WTC11 (cell line): Measurements from ENCODE around the gene SYCP2L. TPM values are rescaled to one million over a fixed set of nuclear protein-coding genes. Genes with fewer than 3 reads are reported as not detected.

Source experiments
- ATAC-seq: fragments of 200-7000 bp; cut with Tn5 transposase; 2 replicates; pipeline ENCODE4 v1.10.0; 2021; ENCODE audit warnings: mild to moderate bottlenecking, moderate library complexity
- CTCF ChIA-PET: fragments of 300-600 bp; sonication (Branson Sonifier 250); formaldehyde crosslinking; loops from one replicate; lab custom pipeline; 2021; ENCODE audit warnings: antibody characterized with exemption; lab: Charles Lee
- POLR2A ChIA-PET: fragments of 350-600 bp; sonication (Branson Sonifier 250); formaldehyde crosslinking; loops from one replicate; lab custom pipeline; 2021; ENCODE audit warnings: antibody characterized with exemption; lab: Charles Lee
- DNase-seq: peaks from one replicate; pipeline ENCODE4 v3.0.0; 2021; ENCODE audit warnings: low spot score
- H3K27ac Mint-ChIP-seq: 2 replicates; pipeline ENCODE4 v1.8.0; 2021; ENCODE audit warnings: mixed read lengths
- H3K27me3 Mint-ChIP-seq: 2 replicates; pipeline ENCODE4 v1.8.0; 2021; ENCODE audit warnings: low read depth, mild to moderate bottlenecking, moderate library complexity, mixed read lengths
- H3K36me3 Mint-ChIP-seq: 2 replicates; pipeline ENCODE4 v1.8.0; 2021; ENCODE audit warnings: mixed read lengths
- H3K4me1 Mint-ChIP-seq: 2 replicates; pipeline ENCODE4 v1.8.0; 2022; ENCODE audit warnings: mixed read lengths
- H3K4me3 Mint-ChIP-seq: 2 replicates; pipeline ENCODE4 v1.8.0; 2021; ENCODE audit warnings: mild to moderate bottlenecking, moderate library complexity, mixed read lengths
- H3K9me3 Mint-ChIP-seq: 2 replicates; pipeline ENCODE4 v1.8.0; 2021; ENCODE audit warnings: mixed read lengths
- CREB1 ChIP-seq: sonication (generic); formaldehyde crosslinking; IDR thresholded peaks from 2 replicates; pipeline ENCODE4 v1.8.0; 2023; ENCODE audit warnings: mild to moderate bottlenecking, missing genetic modification reagents
- IRF2 ChIP-seq: sonication (generic); formaldehyde crosslinking; IDR thresholded peaks from 2 replicates; pipeline ENCODE4 v1.8.0; 2022; ENCODE audit warnings: low read depth, missing genetic modification reagents, borderline replicate concordance
- OVOL2 ChIP-seq: fragments of 250-450 bp; sonication (Bioruptor Pico); IDR thresholded peaks from 2 replicates; pipeline ENCODE4 v1.9.0; 2021; ENCODE audit warnings: mild to moderate bottlenecking, borderline replicate concordance
- RORB ChIP-seq: fragments of 250-450 bp; sonication (Bioruptor Pico); IDR thresholded peaks from 2 replicates; pipeline ENCODE4 v1.9.0; 2021; ENCODE audit warnings: mild to moderate bottlenecking
- SMAD3 ChIP-seq: sonication (generic); formaldehyde crosslinking; IDR thresholded peaks from 2 replicates; pipeline ENCODE4 v1.8.0; 2022; ENCODE audit warnings: missing genetic modification reagents, mild to moderate bottlenecking, borderline replicate concordance
- ZBTB21 ChIP-seq: sonication (generic); formaldehyde crosslinking; IDR thresholded peaks from 2 replicates; pipeline ENCODE4 v1.8.1; 2023; ENCODE audit warnings: mild to moderate bottlenecking, missing genetic modification reagents, borderline replicate concordance
- ZNF671 ChIP-seq: fragments of 250-450 bp; sonication (Bioruptor Pico); IDR thresholded peaks from 2 replicates; pipeline ENCODE4 v1.8.0; 2021; ENCODE audit warnings: mild to moderate bottlenecking
- total RNA-seq: library from RNA; stranded (reverse); gene quantifications from 3 replicates; pipeline ENCODE4 v1.2.3, GENCODE V29; 2021
- TF ChIP-seq, protein P1 (sequence below): sonication (generic); formaldehyde crosslinking; IDR thresholded peaks from 2 replicates; pipeline ENCODE4 v1.8.0; 2022; ENCODE audit warnings: missing genetic modification reagents
- TF ChIP-seq, protein P2 (sequence below): sonication (generic); formaldehyde crosslinking; IDR thresholded peaks from 2 replicates; pipeline ENCODE4 v1.8.0; 2023; ENCODE audit warnings: mild to moderate bottlenecking, missing genetic modification reagents
- TF ChIP-seq, protein P3 (sequence below): sonication (generic); formaldehyde crosslinking; IDR thresholded peaks from 2 replicates; pipeline ENCODE4 v1.8.1; 2023; ENCODE audit warnings: mild to moderate bottlenecking, missing genetic modification reagents, borderline replicate concordance
- TF ChIP-seq, protein P4 (sequence below): fragments of 250-450 bp; sonication (Bioruptor Pico); IDR thresholded peaks from 2 replicates; pipeline ENCODE4 v1.9.0; 2021; ENCODE audit warnings: mild to moderate bottlenecking
- TF ChIP-seq, protein P5 (sequence below): fragments of 250-450 bp; sonication (Bioruptor Pico); IDR thresholded peaks from 2 replicates; pipeline ENCODE4 v1.9.0; 2021; ENCODE audit warnings: mild to moderate bottlenecking, borderline replicate concordance
- TF ChIP-seq, protein P6 (sequence below): fragments of 250-450 bp; sonication (Bioruptor Pico); IDR thresholded peaks from 2 replicates; pipeline ENCODE4 v1.8.0; 2021; ENCODE audit warnings: mild to moderate bottlenecking

The SYCP2L gene
- total RNA-seq, 1 experiment from 2014 or later, result 5.4 TPM

DNA sequence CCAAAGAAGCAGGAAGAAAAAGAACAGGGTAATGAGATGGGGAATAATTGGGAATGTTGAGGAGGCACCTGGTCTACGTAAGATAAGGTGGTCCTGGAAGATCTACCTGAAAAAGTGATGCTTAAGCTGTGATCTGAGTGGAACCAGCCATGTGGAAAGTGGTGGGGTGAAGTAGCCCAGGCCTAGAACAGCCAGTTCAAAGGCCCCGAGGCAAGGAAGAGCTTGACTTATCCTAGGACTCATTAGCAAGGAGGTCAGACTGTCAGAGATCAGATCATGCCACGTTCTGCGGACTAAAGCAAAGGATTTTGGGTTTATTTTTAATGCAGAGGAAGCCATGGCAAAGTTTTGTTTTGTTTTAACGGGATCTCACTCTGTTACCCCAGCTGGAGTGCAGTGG is 5.1 kb downstream of the SYCP2L start (continued):
- TF ChIP-seq, protein P1, sequence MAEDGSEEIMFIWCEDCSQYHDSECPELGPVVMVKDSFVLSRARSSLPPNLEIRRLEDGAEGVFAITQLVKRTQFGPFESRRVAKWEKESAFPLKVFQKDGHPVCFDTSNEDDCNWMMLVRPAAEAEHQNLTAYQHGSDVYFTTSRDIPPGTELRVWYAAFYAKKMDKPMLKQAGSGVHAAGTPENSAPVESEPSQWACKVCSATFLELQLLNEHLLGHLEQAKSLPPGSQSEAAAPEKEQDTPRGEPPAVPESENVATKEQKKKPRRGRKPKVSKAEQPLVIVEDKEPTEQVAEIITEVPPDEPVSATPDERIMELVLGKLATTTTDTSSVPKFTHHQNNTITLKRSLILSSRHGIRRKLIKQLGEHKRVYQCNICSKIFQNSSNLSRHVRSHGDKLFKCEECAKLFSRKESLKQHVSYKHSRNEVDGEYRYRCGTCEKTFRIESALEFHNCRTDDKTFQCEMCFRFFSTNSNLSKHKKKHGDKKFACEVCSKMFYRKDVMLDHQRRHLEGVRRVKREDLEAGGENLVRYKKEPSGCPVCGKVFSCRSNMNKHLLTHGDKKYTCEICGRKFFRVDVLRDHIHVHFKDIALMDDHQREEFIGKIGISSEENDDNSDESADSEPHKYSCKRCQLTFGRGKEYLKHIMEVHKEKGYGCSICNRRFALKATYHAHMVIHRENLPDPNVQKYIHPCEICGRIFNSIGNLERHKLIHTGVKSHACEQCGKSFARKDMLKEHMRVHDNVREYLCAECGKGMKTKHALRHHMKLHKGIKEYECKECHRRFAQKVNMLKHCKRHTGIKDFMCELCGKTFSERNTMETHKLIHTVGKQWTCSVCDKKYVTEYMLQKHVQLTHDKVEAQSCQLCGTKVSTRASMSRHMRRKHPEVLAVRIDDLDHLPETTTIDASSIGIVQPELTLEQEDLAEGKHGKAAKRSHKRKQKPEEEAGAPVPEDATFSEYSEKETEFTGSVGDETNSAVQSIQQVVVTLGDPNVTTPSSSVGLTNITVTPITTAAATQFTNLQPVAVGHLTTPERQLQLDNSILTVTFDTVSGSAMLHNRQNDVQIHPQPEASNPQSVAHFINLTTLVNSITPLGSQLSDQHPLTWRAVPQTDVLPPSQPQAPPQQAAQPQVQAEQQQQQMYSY (CRISPR knock-in tag), result no peak

DNA sequence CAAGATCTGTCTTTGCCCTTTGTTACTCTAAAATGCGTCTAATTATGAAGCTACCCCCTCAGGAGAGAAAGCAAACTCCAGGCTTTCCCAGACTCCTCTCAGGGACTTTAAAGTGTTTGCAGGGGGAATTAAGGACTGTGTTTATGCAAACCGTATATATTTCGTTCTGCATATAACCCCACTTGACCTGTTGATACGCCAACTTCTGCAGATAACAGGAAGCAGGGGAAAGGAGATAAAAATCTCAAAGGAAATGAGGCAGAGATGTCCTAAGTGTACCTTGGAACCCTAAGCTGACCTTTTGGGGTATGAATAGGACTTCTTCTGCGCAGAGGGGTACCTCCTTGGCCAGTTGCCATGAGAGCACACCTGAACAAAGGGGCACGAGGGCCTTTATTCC is 8.1 kb downstream of the SYCP2L start:
- Mint-ChIP-seq H3K9me3 (0 out of 2 replicates have a peak, but pooled peaks cover 4% of the 10 kb centered on the region), H3K27ac (no peak overlapping the region), H3K4me3 (no peak overlapping the region), H3K27me3 (no peaks in the 10 kb centered on the region; the same call in 1 of the 2 replicates), H3K36me3 (peaks cover 10% of the 10 kb centered on the region), H3K4me1 (peaks cover 6% of the 10 kb centered on the region)
- ChIA-PET POLR2A (no interaction called here), CTCF (no interaction called here)
- ATAC-seq, result no peak
- DNase-seq, result no peak
- TF ChIP-seq, protein P2, sequence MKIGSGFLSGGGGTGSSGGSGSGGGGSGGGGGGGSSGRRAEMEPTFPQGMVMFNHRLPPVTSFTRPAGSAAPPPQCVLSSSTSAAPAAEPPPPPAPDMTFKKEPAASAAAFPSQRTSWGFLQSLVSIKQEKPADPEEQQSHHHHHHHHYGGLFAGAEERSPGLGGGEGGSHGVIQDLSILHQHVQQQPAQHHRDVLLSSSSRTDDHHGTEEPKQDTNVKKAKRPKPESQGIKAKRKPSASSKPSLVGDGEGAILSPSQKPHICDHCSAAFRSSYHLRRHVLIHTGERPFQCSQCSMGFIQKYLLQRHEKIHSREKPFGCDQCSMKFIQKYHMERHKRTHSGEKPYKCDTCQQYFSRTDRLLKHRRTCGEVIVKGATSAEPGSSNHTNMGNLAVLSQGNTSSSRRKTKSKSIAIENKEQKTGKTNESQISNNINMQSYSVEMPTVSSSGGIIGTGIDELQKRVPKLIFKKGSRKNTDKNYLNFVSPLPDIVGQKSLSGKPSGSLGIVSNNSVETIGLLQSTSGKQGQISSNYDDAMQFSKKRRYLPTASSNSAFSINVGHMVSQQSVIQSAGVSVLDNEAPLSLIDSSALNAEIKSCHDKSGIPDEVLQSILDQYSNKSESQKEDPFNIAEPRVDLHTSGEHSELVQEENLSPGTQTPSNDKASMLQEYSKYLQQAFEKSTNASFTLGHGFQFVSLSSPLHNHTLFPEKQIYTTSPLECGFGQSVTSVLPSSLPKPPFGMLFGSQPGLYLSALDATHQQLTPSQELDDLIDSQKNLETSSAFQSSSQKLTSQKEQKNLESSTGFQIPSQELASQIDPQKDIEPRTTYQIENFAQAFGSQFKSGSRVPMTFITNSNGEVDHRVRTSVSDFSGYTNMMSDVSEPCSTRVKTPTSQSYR, result no peak
- TF ChIP-seq, protein P3, sequence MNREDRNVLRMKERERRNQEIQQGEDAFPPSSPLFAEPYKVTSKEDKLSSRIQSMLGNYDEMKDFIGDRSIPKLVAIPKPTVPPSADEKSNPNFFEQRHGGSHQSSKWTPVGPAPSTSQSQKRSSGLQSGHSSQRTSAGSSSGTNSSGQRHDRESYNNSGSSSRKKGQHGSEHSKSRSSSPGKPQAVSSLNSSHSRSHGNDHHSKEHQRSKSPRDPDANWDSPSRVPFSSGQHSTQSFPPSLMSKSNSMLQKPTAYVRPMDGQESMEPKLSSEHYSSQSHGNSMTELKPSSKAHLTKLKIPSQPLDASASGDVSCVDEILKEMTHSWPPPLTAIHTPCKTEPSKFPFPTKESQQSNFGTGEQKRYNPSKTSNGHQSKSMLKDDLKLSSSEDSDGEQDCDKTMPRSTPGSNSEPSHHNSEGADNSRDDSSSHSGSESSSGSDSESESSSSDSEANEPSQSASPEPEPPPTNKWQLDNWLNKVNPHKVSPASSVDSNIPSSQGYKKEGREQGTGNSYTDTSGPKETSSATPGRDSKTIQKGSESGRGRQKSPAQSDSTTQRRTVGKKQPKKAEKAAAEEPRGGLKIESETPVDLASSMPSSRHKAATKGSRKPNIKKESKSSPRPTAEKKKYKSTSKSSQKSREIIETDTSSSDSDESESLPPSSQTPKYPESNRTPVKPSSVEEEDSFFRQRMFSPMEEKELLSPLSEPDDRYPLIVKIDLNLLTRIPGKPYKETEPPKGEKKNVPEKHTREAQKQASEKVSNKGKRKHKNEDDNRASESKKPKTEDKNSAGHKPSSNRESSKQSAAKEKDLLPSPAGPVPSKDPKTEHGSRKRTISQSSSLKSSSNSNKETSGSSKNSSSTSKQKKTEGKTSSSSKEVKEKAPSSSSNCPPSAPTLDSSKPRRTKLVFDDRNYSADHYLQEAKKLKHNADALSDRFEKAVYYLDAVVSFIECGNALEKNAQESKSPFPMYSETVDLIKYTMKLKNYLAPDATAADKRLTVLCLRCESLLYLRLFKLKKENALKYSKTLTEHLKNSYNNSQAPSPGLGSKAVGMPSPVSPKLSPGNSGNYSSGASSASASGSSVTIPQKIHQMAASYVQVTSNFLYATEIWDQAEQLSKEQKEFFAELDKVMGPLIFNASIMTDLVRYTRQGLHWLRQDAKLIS (CRISPR knock-in tag), result no peak
- TF ChIP-seq, protein P4, sequence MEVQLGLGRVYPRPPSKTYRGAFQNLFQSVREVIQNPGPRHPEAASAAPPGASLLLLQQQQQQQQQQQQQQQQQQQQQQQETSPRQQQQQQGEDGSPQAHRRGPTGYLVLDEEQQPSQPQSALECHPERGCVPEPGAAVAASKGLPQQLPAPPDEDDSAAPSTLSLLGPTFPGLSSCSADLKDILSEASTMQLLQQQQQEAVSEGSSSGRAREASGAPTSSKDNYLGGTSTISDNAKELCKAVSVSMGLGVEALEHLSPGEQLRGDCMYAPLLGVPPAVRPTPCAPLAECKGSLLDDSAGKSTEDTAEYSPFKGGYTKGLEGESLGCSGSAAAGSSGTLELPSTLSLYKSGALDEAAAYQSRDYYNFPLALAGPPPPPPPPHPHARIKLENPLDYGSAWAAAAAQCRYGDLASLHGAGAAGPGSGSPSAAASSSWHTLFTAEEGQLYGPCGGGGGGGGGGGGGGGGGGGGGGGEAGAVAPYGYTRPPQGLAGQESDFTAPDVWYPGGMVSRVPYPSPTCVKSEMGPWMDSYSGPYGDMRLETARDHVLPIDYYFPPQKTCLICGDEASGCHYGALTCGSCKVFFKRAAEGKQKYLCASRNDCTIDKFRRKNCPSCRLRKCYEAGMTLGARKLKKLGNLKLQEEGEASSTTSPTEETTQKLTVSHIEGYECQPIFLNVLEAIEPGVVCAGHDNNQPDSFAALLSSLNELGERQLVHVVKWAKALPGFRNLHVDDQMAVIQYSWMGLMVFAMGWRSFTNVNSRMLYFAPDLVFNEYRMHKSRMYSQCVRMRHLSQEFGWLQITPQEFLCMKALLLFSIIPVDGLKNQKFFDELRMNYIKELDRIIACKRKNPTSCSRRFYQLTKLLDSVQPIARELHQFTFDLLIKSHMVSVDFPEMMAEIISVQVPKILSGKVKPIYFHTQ, result no peak
- TF ChIP-seq SMAD3 (CRISPR knock-in tag) (no peak), RORB (CRISPR knock-in tag) (no peak), ZNF671 (CRISPR knock-in tag) (no peak), CREB1 (CRISPR knock-in tag) (no peak), IRF2 (CRISPR knock-in tag) (no peak), ZBTB21 (CRISPR knock-in tag) (no peak), OVOL2 (CRISPR knock-in tag) (no peak)
- TF ChIP-seq, protein P5, sequence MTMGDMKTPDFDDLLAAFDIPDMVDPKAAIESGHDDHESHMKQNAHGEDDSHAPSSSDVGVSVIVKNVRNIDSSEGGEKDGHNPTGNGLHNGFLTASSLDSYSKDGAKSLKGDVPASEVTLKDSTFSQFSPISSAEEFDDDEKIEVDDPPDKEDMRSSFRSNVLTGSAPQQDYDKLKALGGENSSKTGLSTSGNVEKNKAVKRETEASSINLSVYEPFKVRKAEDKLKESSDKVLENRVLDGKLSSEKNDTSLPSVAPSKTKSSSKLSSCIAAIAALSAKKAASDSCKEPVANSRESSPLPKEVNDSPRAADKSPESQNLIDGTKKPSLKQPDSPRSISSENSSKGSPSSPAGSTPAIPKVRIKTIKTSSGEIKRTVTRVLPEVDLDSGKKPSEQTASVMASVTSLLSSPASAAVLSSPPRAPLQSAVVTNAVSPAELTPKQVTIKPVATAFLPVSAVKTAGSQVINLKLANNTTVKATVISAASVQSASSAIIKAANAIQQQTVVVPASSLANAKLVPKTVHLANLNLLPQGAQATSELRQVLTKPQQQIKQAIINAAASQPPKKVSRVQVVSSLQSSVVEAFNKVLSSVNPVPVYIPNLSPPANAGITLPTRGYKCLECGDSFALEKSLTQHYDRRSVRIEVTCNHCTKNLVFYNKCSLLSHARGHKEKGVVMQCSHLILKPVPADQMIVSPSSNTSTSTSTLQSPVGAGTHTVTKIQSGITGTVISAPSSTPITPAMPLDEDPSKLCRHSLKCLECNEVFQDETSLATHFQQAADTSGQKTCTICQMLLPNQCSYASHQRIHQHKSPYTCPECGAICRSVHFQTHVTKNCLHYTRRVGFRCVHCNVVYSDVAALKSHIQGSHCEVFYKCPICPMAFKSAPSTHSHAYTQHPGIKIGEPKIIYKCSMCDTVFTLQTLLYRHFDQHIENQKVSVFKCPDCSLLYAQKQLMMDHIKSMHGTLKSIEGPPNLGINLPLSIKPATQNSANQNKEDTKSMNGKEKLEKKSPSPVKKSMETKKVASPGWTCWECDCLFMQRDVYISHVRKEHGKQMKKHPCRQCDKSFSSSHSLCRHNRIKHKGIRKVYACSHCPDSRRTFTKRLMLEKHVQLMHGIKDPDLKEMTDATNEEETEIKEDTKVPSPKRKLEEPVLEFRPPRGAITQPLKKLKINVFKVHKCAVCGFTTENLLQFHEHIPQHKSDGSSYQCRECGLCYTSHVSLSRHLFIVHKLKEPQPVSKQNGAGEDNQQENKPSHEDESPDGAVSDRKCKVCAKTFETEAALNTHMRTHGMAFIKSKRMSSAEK (CRISPR knock-in tag), result no peak
- TF ChIP-seq, protein P6, sequence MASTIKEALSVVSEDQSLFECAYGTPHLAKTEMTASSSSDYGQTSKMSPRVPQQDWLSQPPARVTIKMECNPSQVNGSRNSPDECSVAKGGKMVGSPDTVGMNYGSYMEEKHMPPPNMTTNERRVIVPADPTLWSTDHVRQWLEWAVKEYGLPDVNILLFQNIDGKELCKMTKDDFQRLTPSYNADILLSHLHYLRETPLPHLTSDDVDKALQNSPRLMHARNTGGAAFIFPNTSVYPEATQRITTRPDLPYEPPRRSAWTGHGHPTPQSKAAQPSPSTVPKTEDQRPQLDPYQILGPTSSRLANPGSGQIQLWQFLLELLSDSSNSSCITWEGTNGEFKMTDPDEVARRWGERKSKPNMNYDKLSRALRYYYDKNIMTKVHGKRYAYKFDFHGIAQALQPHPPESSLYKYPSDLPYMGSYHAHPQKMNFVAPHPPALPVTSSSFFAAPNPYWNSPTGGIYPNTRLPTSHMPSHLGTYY (CRISPR knock-in tag), result no peak
